Brain microvascular endothelial cell (primary cell): Measurements from ENCODE around the gene HRC.

ENCODE experiments used
- DNase-seq: peaks from one replicate; pipeline ENCODE4 v3.0.0-alpha.2; 2020
- H3K27ac ChIP-seq: fragments of 250-450 bp; sonication (Bioruptor Pico); 2 replicates; pipeline ENCODE4 v1.5.1; 2020; ENCODE audit warnings: mild to moderate bottlenecking, moderate library complexity
- H3K27me3 ChIP-seq: fragments of 250-450 bp; sonication (Bioruptor Pico); replicated peaks from 2 replicates; pipeline ENCODE4 v1.5.1; 2020; ENCODE audit warnings: mild to moderate bottlenecking
- H3K36me3 ChIP-seq: fragments of 250-450 bp; sonication (Bioruptor Pico); replicated peaks from 2 replicates; pipeline ENCODE4 v1.5.1; 2020; ENCODE audit warnings: mild to moderate bottlenecking
- H3K4me3 ChIP-seq: 2 replicates; pipeline ENCODE4 v1.5.1; 2011; ENCODE audit warnings: low read depth, mild to moderate bottlenecking, control low read depth, low read length, moderate library complexity
- CTCF ChIP-seq: IDR thresholded peaks from 2 replicates; pipeline ENCODE4 v1.5.1; 2011; ENCODE audit warnings: low read depth, mild to moderate bottlenecking, moderate library complexity, low read length, control low read depth, inconsistent platforms; ENCODE audit errors: missing control alignments
- in situ Hi-C: cut with HindIII; loops from 2 replicates; pipeline ENCODE4 v1.10.0; 2017; ENCODE audit warnings: low sequenced_read_pairs, low pct_ligation_motif_present

The HRC gene

GRCh38 chr19:49153167-49153809 is 1.9 kb downstream of the HRC start:
- no peak overlapping the region for H3K4me3 ChIP-seq
- no peak for DNase-seq
- no peak for TF ChIP-seq CTCF
- H3K27me3 ChIP-seq: no peaks in the 10 kb centered on the region
- in situ Hi-C loops: no loop called here
- no peaks in the 10 kb centered on the region for H3K36me3 ChIP-seq
- H3K27ac ChIP-seq: no peak overlapping the region

DNA sequence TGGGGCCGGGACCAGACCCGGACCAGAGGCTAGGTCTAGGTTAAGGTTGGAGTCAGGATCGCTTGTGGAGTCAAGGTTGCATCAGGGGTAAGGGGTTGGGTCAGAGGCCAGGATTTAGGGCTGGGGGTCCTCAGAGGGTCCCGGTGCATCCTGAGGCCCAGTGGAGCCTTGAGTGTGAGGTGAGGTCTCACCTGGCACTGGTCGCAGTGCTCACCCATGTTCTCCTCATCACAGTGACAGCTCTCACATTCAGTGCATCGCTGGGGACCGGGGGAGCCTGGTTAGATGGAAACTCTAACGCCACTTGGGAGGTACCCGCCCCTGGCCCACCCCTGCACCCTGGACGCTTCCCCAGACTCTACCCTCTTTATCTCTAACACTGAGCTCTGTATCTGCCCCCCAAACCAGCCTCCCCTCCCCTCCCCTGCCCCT is 3.1 kb downstream of the HRC start:
- Histone ChIP-seq H3K27me3 (no peaks in the 10 kb centered on the region), H3K36me3 (no peaks in the 10 kb centered on the region), H3K4me3 (no peak overlapping the region), H3K27ac (no peak overlapping the region)
- DNase-seq: no peak
- TF ChIP-seq CTCF: no peak
- in situ Hi-C loops: no loop called here

DNA sequence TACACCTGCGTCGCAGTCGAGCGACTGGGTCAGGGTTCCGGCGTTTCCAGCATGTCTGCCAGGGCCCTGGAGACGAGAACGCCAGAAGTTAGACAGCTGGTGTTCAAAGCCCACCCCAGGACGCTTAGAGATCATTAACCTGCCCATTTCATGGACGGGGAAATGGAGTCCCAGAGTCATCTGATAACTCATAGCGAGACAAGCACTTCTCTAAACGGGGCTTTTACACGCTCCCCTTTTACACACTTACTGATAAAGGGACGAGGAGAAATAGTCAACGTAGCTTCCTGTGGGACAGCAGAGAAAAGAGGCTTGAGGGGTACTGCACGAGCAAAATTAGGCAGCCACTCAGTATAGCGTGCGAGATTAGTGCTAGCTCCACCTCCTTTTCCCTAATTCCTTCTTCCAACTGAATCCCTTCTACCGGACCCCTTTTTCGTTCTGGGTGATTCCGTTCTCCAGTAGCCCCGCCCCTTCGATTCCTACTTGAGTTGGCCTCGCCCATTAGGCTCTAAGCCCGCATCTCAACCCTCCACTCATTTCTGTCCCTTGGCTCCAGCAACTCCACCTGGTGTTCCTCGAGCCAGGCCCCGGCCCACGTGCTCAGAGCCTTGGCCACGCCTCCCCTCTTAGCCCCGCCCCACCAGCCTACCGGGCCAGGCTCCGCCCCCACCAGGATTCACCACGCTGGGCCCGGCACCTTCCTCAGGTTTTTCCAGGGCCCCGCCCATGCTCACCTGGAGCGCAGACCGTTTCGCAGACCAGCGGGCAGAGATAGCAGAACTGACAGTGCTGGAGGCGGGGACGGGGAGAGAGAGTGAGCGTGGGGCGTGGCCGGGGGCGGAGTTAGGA is 3.7 kb downstream of the HRC start:
- DNase-seq: no peak
- peak overlapping the region; percentile 78 for H3K4me3 ChIP-seq
- in situ Hi-C loops: no loop called here
- no peaks in the 10 kb centered on the region for H3K27me3 ChIP-seq
- H3K36me3 ChIP-seq: no peaks in the 10 kb centered on the region
- no peak for TF ChIP-seq CTCF
- H3K27ac ChIP-seq: no peak overlapping the region

GRCh38 chr19:49150944-49151243 is 4.3 kb downstream of the HRC start:
- Histone ChIP-seq H3K27ac (no peak overlapping the region), H3K36me3 (no peaks in the 10 kb centered on the region), H3K4me3 (peak overlapping the region; percentile 78), H3K27me3 (no peaks in the 10 kb centered on the region)
- no peak for TF ChIP-seq CTCF
- no peak for DNase-seq
- in situ Hi-C loops: no loop called here

DNA sequence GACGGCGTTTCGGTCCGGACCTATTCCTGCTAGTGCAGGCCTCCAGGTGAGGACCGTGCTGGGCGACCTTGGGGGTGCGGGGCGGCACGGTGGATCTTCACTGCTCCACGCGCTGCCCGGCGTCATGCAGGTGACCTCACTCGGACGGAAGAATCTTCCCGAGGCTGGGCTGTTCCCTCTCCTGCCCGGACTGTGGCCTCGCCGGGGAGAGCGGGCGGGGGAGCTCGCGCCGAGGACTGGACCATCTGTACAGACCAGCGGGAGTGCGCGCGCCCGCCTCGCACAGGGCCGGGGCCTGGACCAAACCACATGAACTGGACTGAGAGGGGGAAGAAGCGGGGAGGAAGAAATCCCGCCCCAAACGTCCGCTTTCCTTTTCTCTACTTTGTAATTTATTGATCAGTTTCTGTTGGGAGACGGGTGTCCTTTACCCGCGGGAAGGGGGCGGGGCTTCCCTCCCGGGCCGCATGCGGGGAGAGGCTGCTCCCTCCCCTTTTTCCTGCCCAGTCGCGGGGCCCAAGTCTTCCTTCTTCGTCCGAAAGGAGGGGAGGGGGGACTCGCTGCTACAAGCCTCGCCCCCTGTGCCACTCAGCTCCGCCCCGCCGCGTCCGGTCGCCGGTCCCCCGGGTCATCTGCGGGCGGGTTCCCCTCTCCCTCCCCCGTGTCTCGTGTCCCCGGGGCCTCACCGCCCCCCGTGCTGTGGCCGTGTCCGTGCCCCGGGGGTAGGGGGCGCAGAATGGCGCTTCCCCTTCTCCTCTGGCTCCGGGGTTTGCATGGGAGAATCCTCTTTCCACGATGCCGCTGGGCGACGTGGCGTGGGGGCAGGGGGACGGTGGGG is 4.9 kb downstream of the HRC start:
- no peaks in the 10 kb centered on the region for H3K36me3 ChIP-seq
- H3K27me3 ChIP-seq: no peaks in the 10 kb centered on the region
- in situ Hi-C loops: no loop called here
- no peak for TF ChIP-seq CTCF
- peak; percentile 64 for DNase-seq
- H3K27ac ChIP-seq: no peak overlapping the region
- peak overlapping the region; percentile 78 for H3K4me3 ChIP-seq
